Measurements from ENCODE around the gene MAP3K8. TPM values are rescaled to one million over a fixed set of nuclear protein-coding genes. Genes with fewer than 3 reads are reported as not detected.

Gene MAP3K8
- total and polyA plus RNA-seq, 10 of the 15 experiments (the other 5 are each of a cell fraction or from before 2014, with no cell fraction given), result 25.5 to 115 (median 40.2) TPM

GRCh38 chr10:30502266-30503060 is 68.5 kb downstream of the MAP3K8 start:
- H3K4me3 ChIP-seq, result peak overlapping the region; percentile 29; the same call in 1 of the 2 replicates
- FAIRE-seq, result peak; percentile 76
- H3K4me2 ChIP-seq (ENCODE audit: control insufficient read depth, insufficient read depth), result peak overlapping the region; percentile 94
- ATAC-seq, result peak; percentile 81
- ChIA-PET SMC1A (ENCODE audit: uncharacterized antibody, unreplicated experiment) (interaction anchor here (0.7 to 4.8 kb wide), 13 partner anchors 9 to 83 kb away, joined by 3 to 39 read pairs (median 4); partner anchors contain the start of gene MAP3K8), POLR2A (interaction anchor here (0.6 to 1.4 kb wide), 4 partner anchors 8 to 18 kb away, joined by 3 to 6 read pairs (median 3); no protein-coding TSS in a partner anchor), RAD21 (ENCODE audit: unreplicated experiment) (interaction anchor here (0.9 to 3.7 kb wide), 9 partner anchors 8 to 67 kb away, joined by 3 to 18 read pairs (median 6); no protein-coding TSS in a partner anchor), CTCF (interaction anchor here (0.6 to 2.0 kb wide), 5 partner anchors 11 to 72 kb away, joined by 3 to 7 read pairs (median 3); no protein-coding TSS in a partner anchor)
- H3K9ac ChIP-seq (ENCODE audit: control insufficient read depth, insufficient read depth, low read length), result peak overlapping the region; percentile 68
- no peak for DNase-seq (ENCODE audit: low read depth, low spot score)
- no peaks in the 10 kb centered on the region for H3K9me3 ChIP-seq (replicated peaks; ENCODE audit: control insufficient read depth, insufficient read depth, low read length)
- H3K27ac ChIP-seq (ENCODE audit: control insufficient read depth, insufficient read depth), result peak overlapping the region; percentile 81
- peak overlapping the region; percentile 71 for H2AFZ ChIP-seq (ENCODE audit: control insufficient read depth, low read depth, low read length)
- in situ Hi-C loops (cut with MboI), result no loop called here
- intact Hi-C loops (cut with micrococcal nuclease; ENCODE audit: unreplicated experiment), result no loop called here
- H3K36me3 ChIP-seq (ENCODE audit: control insufficient read depth in 2 of 2, insufficient read depth in 2 of 2, low read length in 1 of 2), result no peaks in the 10 kb centered on the region
- no peaks in the 10 kb centered on the region for H3K27me3 ChIP-seq (replicated peaks in 1 of 2; ENCODE audit: control insufficient read depth in 2 of 2, insufficient read depth in 2 of 2, low read length in 1 of 2)
- TSS peak; percentile 92 for BruUV-seq (replicated peaks)
- H3K79me2 ChIP-seq (ENCODE audit: control insufficient read depth, insufficient read depth, low read length), result no peaks in the 10 kb centered on the region
- H3K4me1 ChIP-seq (ENCODE audit: control insufficient read depth, insufficient read depth, low read length), result peaks cover 45% of the 10 kb centered on the region
- 5% methylated on average over 11 of the region's 11 CpGs for WGBS (ENCODE audit: insufficient coverage, insufficient replicate concordance, low lambda C conversion rate, missing lambda C conversion rate)
- no peaks in the 10 kb centered on the region for H4K20me1 ChIP-seq (ENCODE audit: control insufficient read depth, insufficient read depth)
- TF ChIP-seq PKNOX1 (IDR thresholded peaks at IDR 0.05) (0 out of 2 replicates have a peak, but pooled peaks have one; percentile 15), GATAD2B (conservative IDR thresholded peaks at IDR 0.05; ENCODE audit: low read depth) (no peak), DPF2 (IDR thresholded peaks at IDR 0.05) (peak; percentile 67), BHLHE40 (IDR thresholded peaks at IDR 0.05; ENCODE audit: borderline replicate concordance in 1 of 2, low read depth in 2 of 2, low read length in 1 of 2) (peak; percentile 15 to 49; a peak in 1 of 4 replicates), ZSCAN29 (IDR thresholded peaks at IDR 0.05) (peak; percentile 97), POLR2AphosphoS5 (IDR thresholded peaks at IDR 0.05; ENCODE audit: low read length) (no peak), NBN (IDR thresholded peaks at IDR 0.05) (no peak), ETV6 (conservative IDR thresholded peaks at IDR 0.05 in 1 of 2, IDR thresholded peaks at IDR 0.05 in 1 of 2; ENCODE audit: borderline replicate concordance in 1 of 2, low read depth in 1 of 2) (peak in 1 of 2 experiments; percentile 24; a peak in 1 of 4 replicates), NFYB (IDR thresholded peaks at IDR 0.05; ENCODE audit: insufficient read depth, low read depth, low read length) (0 out of 2 replicates have a peak, but pooled peaks have one; percentile 16), ZNF24 (IDR thresholded peaks at IDR 0.05) (0 out of 2 replicates have a peak, but pooled peaks have one; percentile 9), SREBF1 (IDR thresholded peaks at IDR 0.05; ENCODE audit: low read length) (no peak), POU2F2 (IDR thresholded peaks at IDR 0.05; ENCODE audit: borderline replicate concordance, low read depth, low read length) (peak; percentile 63; the same call in 1 of the 3 replicates)
- TF ChIP-seq, protein P1, sequence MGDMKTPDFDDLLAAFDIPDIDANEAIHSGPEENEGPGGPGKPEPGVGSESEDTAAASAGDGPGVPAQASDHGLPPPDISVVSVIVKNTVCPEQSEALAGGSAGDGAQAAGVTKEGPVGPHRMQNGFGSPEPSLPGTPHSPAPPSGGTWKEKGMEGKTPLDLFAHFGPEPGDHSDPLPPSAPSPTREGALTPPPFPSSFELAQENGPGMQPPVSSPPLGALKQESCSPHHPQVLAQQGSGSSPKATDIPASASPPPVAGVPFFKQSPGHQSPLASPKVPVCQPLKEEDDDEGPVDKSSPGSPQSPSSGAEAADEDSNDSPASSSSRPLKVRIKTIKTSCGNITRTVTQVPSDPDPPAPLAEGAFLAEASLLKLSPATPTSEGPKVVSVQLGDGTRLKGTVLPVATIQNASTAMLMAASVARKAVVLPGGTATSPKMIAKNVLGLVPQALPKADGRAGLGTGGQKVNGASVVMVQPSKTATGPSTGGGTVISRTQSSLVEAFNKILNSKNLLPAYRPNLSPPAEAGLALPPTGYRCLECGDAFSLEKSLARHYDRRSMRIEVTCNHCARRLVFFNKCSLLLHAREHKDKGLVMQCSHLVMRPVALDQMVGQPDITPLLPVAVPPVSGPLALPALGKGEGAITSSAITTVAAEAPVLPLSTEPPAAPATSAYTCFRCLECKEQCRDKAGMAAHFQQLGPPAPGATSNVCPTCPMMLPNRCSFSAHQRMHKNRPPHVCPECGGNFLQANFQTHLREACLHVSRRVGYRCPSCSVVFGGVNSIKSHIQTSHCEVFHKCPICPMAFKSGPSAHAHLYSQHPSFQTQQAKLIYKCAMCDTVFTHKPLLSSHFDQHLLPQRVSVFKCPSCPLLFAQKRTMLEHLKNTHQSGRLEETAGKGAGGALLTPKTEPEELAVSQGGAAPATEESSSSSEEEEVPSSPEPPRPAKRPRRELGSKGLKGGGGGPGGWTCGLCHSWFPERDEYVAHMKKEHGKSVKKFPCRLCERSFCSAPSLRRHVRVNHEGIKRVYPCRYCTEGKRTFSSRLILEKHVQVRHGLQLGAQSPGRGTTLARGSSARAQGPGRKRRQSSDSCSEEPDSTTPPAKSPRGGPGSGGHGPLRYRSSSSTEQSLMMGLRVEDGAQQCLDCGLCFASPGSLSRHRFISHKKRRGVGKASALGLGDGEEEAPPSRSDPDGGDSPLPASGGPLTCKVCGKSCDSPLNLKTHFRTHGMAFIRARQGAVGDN (IDR thresholded peaks at IDR 0.05), result peak; percentile 65
- TF ChIP-seq, protein P2, sequence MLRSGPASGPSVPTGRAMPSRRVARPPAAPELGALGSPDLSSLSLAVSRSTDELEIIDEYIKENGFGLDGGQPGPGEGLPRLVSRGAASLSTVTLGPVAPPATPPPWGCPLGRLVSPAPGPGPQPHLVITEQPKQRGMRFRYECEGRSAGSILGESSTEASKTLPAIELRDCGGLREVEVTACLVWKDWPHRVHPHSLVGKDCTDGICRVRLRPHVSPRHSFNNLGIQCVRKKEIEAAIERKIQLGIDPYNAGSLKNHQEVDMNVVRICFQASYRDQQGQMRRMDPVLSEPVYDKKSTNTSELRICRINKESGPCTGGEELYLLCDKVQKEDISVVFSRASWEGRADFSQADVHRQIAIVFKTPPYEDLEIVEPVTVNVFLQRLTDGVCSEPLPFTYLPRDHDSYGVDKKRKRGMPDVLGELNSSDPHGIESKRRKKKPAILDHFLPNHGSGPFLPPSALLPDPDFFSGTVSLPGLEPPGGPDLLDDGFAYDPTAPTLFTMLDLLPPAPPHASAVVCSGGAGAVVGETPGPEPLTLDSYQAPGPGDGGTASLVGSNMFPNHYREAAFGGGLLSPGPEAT (IDR thresholded peaks at IDR 0.05; ENCODE audit: low read depth), result 0 out of 2 replicates have a peak, but pooled peaks have one; percentile 36
- TF ChIP-seq, protein P3, sequence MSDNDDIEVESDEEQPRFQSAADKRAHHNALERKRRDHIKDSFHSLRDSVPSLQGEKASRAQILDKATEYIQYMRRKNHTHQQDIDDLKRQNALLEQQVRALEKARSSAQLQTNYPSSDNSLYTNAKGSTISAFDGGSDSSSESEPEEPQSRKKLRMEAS (IDR thresholded peaks at IDR 0.05; ENCODE audit: low read depth, low read length), result peak; percentile 9; the same call in 1 of the 2 replicates
